ENCODE data around the gene JUP.

Gene JUP

DNA sequence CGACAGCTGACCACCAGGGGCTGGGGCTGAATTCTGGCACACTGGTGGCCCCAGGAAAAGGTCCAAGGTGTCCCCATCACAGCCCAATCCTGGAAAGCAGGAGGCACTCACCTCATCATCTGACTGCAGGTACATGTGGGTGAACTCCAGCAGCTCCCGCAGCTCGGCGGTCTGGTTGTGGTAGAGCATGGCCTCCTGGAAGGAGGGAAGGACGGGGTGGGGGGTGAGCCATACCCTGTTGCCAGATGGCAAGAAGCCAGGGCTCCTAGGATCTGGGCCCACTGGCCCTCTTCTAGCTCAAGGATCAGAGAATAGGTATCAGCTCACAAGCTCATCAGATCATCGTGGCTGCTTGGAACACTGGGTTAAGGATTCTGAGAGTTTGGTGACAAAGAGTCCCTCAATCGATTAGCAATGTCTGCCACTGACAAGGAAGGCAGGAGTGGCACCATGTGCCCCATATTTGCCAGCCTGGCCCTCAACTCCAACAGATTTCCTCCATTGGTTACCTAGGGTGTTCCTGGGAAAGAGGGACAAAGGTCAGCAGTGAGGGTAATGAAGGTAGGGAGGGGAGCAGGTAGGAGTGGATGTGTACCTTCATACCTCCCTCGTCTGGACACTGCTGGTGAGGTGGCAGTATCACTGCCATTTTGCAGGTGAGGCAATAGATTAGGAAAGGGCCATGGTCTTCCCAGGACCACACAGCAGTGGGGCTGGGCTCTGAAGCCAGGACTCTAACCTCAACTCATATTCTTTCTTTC, 20.4 kb upstream of the JUP start:
- no peak for DNase-seq

- DNase-seq = no peak
Observed at GRCh38 chr17:41803049-41804020, 16.8 kb upstream of the JUP start.

DNA sequence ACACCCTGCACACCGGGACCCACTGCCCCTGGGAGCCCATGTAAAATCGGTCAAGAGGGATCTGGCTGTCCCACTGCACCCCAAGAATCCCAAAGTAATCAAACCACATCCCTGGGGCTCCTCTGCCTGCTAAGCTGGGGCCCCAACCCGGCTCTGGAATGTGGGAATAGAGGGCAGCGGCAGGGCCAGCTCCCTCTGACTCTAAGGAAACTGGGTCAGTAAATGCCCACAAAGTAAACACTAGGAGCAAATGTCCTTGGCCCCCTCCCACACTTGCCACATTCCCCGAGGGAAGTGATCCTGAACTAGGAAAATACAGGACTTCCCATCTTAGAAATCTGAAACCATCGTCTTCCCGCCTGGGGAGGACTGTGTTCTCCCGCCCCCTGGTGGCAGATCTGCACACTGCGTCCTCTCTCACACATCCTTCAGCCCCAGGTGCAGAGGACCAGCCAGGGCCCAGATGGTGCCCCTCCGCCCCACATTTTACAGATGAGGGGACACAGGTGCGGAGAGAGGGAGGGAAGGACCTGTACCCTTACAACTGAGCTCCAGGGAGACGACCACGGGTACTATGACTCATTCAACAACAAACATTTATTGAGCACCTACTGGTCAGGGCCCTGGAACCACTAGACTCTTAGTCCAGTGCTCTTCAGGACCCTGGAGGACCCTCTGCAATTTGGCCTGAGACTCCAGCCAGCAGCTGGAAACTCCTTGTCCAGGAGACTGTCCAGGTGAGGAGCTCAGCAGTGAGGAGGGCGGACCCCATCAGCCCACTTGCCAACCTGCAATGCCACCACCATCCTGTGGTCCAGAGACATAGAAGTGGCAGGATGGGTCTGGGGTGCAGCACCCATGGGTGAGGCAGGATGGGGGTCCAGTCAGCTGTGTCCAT, 15.1 kb upstream of the JUP start:
- DNase-seq = peak; percentile 81

DNA sequence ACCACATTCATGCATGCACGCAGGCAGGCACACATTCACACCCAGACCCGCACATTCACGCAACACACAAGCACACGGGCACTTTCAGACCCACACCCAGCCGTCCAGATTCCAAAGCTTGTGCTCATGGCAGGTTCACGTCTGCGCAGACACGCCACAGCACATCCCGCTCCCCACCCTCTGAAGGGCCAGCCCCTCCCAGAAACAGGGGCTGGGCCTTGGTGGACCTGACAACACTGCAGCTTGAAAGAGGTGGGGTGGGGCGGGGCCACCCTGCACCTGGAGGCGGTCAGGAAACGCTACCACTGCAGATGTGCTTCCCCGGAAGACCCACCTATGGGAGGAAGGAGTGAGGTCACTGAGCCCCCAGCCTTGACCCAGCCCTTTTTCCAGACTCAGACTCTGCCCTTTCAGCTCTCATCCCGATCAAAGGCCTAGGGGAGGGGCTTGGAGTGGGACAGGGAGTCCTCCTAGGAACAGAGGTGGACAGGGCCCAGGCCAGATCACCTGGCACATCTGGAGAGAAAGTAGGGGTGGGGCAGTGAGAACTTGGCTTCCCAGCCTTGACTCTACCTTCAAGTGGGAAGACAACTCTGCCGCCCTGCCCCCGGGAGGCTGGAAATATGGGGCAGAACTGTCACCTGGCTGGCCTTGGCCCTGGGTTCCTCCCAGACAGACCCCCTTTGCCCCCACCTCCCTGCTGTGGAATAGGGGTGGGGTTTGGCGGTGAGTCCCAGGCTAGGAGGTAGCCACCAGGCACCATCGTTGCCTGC, 14.3 kb upstream of the JUP start:
- DNase-seq = no peak

GRCh38 chr17:41799366-41799765, 12.9 kb upstream of the JUP start:
- no peak for DNase-seq

DNA sequence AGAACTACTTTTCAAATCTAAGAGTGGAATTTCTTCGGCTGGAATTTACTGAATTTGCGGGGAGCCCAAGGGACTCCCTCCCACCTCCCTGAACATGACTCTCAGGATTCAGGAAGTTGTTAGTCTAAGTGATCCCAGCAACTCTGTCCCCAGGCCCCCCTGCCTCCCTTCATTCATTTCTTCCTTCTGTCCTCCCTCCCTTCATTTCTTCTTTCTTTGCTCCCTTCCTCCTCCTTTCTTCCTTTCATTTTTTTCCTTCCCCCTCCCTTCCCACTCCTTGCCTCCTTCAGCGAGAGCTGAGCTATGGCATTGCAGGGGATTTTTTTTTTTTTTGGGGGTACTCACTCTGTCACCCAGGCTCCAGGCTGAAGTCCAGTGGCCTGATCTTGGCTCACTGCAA, 10.9 kb upstream of the JUP start:
- no peak for DNase-seq

GRCh38 chr17:41796121-41796895, 9.8 kb upstream of the JUP start:
- no peak for DNase-seq

- no peak for DNase-seq
Observed at GRCh38 chr17:41794540-41794975, 8.0 kb upstream of the JUP start.

DNA sequence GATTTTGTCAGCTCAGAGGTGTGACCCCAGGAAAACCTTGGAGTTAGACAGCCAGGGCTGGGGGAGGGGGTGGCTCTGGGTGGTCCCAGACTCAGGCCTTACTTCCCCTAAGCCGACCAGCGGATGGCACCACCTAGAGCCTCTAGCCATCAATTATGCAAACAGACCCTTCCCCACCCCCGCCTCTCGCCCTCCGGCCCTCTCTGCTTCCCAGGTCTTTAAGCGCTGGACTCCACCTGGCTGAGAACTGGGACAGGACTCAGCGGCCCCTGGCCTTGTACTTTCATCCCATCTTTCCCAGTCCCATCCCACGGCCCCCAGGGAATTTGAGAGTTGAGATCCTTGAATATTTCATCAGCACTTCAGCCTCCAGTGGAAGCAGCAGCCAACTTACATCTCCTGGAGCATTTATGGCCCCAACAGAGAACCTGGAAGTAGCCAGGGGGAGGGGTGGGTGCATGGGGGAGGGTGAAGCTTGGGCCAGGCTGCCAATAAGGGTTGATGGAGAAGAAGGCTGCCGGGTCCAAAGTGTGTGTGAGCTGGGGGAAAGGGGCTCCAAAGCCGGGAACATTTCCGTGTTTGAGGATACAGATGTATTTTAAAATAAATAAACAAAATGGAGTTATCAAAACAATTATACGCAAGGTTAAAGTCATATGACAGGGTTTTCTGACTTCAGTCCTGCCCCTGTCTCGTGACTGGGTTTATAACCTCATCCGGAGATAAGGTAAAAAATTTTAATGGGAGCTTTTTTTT, 7.5 kb upstream of the JUP start:
- no peak for DNase-seq

GRCh38 chr17:41792845-41793783, 6.6 kb upstream of the JUP start:
- DNase-seq = no peak

- no peak for DNase-seq
Observed at GRCh38 chr17:41787021-41787418, 509 bp upstream of the JUP start.

DNA sequence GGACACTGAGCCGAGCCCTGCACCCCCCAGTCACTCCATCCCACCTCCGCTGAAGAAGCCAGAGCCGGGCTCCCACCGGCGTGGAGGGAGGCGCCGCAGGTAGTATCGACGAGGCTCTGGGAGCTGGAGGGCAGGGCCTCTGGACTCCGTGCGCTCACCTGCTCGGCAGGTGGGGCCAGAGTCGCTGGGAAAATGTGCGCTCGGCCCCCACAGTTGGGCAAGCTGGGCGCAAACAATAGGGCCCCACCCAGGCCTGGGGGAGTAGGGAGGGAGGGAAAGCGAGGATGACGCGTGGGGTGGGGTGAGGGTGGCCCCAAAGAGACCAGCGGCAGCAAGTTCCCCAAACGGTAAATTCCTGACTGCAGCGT, 668 bp downstream of the JUP start:
- no peak for DNase-seq

DNA sequence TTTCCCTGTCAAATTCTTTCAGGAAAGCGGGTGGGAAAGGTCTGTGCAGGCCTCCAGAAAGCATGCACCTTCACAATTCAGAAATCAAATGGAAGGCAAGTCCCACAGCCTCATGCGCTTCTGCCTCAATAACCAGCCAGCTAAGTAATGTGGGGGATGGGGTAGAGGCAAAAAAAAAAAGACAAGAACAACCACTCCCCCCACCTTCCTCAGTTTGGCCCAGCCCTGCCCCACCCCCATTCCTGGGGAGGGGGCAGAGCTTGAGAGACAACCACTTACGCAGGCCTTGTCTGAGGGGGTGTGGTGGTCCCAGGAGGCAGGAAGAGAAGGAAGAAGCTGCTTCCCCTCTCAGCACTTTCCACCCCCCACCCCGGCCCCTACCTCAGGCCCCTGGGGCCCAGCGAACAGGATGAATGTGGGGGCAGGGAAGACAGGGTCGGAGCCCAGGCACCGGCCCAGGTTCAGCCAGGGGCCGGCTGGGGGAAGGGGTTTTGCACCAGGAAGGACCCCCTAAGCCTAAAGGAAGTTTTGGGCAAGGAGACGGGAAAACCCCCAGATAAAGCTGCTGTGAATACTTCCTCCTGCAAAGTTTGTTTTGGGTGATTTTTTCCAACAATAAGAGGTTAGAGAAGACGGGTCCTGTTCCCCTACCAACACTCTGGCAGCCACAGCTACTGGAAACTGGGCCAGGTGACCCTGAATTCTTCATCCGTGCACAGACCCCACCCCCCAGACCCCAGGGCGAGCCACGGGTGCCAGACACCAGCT, 1.2 kb downstream of the JUP start:
- no peak for DNase-seq

- DNase-seq = no peak
Observed at GRCh38 chr17:41784207-41784744, 2.2 kb downstream of the JUP start.

DNA sequence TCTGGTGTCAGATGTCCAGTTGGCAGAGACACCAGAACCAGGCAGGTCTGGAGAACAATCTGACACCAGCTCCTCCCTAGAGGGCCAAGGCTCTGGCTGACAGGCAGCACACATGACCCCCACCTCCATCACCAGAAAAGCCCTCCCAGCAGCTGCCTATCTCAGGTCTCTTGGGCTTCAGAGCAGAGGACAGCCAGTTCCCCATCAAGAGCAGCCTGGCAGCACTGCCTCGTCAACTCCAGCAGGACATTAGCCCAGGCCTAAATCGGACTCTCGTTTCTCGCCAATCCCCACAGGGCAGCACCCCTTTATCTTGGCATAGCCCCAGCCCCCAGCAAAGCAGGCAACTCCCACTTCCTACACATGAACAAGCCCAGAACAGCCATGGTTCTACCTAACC, 4.4 kb downstream of the JUP start:
- no peak for DNase-seq

DNA sequence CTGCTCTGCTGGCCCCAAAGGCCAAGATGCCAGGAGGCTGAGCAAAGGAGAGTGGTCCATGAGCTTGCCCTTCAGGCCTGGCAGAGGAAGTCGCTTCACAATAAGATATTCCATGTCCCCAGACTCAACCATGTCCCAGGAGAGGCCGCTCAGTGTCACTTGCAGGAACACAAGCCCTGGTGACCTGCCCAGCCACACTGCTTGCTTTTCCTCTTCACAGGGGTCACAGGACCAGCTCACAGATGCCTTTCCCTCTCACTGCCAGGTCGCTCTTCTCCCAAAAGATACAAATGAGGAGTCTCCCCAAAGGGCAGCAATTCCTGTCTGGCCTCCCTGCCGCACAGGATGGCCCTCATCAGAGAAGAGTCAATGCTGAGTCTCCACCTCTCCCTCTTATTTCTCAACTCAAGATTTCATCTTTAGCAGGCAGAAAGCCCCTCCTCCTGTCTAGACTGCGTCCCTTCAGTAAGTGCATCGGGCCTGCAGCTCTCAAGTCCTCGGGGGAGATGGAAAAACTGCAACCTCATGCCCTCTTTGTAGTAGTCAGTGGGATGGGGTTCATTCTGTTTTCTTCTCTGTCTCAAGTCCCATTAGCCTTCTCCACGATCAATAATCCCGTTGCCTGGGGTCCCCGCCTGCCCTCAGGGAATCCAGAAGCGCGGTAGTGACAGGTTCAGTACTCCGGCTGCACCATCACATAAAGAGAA, 5.0 kb downstream of the JUP start:
- no peak for DNase-seq

DNA sequence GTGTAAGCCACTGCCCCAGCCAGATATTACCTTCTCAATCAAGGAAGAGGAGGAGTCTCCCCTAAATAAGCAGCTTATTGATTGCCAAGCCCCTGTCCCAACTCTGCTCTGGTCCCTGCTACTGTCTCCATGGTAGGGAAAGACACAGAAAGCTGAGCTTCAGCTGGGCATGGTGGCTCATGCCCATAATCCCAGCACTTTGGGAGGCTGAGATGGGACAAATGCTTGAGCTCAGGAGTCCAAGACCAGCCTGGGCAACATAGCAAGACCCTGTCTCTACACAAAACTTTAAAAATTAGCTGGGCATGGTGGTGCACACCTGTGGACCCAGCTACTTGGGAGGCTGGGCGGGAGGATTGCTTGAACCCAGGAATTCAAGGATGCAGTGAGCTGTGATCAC, 6.6 kb downstream of the JUP start:
- DNase-seq = no peak

Measured in midbrain (tissue), 1 donor.